ENCODE results near the gene TAS2R20.
"Not testable (repeated sequence)": the region's sequence is repeated elsewhere in the genome, so short reads cannot be mapped to it uniquely, and the experiment has no call there.

Gene TAS2R20

DNA sequence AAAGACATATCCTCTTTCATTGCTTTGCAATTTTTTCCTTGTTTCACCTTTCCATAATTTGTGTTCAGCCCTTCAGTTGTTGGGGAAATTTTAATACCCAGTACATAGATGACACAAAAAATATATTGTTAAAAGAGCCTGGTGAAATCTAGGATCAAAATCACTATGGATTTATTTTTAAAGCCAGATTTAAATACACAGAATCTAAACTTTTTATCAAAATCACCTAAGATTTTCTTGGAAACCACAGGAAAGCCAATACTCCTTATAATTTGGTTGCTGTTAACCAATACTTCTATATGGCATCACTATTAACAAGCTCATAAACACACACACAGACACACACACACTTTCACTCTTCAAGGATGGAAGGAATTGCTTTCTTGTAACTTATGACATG is at the start of gene TAS2R20:
TSS of gene TAS2R20 (minus strand) at position 101 of the 400 bp plus-strand sequence. CDS start 429 bp downstream, outside the sequence.
- Histone ChIP-seq H3K9me3 (ENCODE audit: control insufficient read depth, low read depth, low read length) (no peaks in the 10 kb centered on the region), H3K27me3 (ENCODE audit: control insufficient read depth, insufficient read depth, low read length) (no peaks in the 10 kb centered on the region), H3K4me1 (ENCODE audit: control insufficient read depth, low read depth, low read length) (no peaks in the 10 kb centered on the region), H3K36me3 (ENCODE audit: control insufficient read depth, low read depth, low read length) (no peaks in the 10 kb centered on the region), H3K27ac (ENCODE audit: low read length) (no peak within 1 kb of the TSS), H3K9ac (ENCODE audit: low read length) (no peak within 1 kb of the TSS), H3K4me3 (ENCODE audit: low read length) (no peak within 1 kb of the TSS)

DNA sequence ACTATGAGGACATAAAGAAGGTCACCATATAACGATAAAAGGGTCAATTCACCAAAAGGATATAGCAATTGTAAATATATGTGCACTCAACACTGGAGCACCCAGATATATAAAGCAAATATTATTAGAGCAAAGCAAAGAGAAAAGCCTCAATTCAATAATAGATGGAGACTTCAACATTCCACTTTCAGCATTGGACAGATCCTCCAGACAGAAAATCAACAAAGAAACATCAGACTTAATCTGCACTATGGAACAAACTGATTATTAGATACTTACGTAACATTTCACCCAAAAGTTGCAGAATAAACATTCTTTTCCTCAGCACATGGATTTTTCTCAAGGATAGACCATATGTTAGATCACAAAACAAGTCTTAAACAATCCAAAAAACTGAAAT is 43.3 kb upstream of the TAS2R20 start:
- not testable (repeated sequence) for H3K27ac ChIP-seq (ENCODE audit: low read length); H3K27me3 ChIP-seq (ENCODE audit: control insufficient read depth, insufficient read depth, low read length); H3K9me3 ChIP-seq (ENCODE audit: control insufficient read depth, low read depth, low read length); H3K4me3 ChIP-seq (ENCODE audit: low read length); H3K9ac ChIP-seq (ENCODE audit: low read length); H3K4me1 ChIP-seq (ENCODE audit: control insufficient read depth, low read depth, low read length); H3K36me3 ChIP-seq (ENCODE audit: control insufficient read depth, low read depth, low read length)

- H3K9me3 ChIP-seq (ENCODE audit: control insufficient read depth, low read depth, low read length), result no peaks in the 10 kb centered on the region
- H3K27me3 ChIP-seq (ENCODE audit: control insufficient read depth, insufficient read depth, low read length), result no peaks in the 10 kb centered on the region
- H3K27ac ChIP-seq (ENCODE audit: low read length), result no peak overlapping the region
- no peak overlapping the region for H3K4me3 ChIP-seq (ENCODE audit: low read length)
- H3K36me3 ChIP-seq (ENCODE audit: control insufficient read depth, low read depth, low read length), result no peaks in the 10 kb centered on the region
- H3K4me1 ChIP-seq (ENCODE audit: control insufficient read depth, low read depth, low read length), result no peaks in the 10 kb centered on the region
- no peak overlapping the region for H3K9ac ChIP-seq (ENCODE audit: low read length)
Observed at GRCh38 chr12:11040162-11040561, 42.1 kb upstream of the TAS2R20 start.

DNA sequence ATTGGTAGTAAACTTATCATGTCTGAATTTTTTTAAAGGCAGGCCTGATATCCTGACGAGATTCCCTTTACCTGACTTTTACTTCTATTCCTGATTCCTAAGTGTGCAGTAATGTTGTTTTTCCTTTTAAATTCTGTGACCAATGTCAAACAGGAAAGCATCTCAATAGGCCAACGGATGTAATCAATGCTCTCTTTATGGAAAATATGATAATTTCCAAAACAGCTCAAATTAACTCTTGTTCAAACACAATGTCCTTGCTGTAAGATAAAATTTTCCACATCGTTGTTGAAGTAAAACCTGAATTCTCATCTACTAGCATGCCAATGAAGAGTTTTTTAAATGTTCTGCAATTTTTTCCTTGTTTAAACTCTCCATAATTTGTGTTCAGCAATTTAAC is 41.1 kb upstream of the TAS2R20 start:
- Histone ChIP-seq H3K9me3 (ENCODE audit: control insufficient read depth, low read depth, low read length) (no peaks in the 10 kb centered on the region), H3K4me1 (ENCODE audit: control insufficient read depth, low read depth, low read length) (no peaks in the 10 kb centered on the region), H3K27me3 (ENCODE audit: control insufficient read depth, insufficient read depth, low read length) (no peaks in the 10 kb centered on the region), H3K27ac (ENCODE audit: low read length) (no peak overlapping the region), H3K9ac (ENCODE audit: low read length) (no peak overlapping the region), H3K36me3 (ENCODE audit: control insufficient read depth, low read depth, low read length) (no peaks in the 10 kb centered on the region), H3K4me3 (ENCODE audit: low read length) (no peak overlapping the region)

GRCh38 chr12:11033959-11034358 is 35.9 kb upstream of the TAS2R20 start:
- H3K27me3 ChIP-seq (ENCODE audit: control insufficient read depth, insufficient read depth, low read length); H3K4me1 ChIP-seq (ENCODE audit: control insufficient read depth, low read depth, low read length); H3K9me3 ChIP-seq (ENCODE audit: control insufficient read depth, low read depth, low read length); H3K36me3 ChIP-seq (ENCODE audit: control insufficient read depth, low read depth, low read length); H3K27ac ChIP-seq (ENCODE audit: low read length); H3K9ac ChIP-seq (ENCODE audit: low read length); H3K4me3 ChIP-seq (ENCODE audit: low read length): not testable (repeated sequence)

DNA sequence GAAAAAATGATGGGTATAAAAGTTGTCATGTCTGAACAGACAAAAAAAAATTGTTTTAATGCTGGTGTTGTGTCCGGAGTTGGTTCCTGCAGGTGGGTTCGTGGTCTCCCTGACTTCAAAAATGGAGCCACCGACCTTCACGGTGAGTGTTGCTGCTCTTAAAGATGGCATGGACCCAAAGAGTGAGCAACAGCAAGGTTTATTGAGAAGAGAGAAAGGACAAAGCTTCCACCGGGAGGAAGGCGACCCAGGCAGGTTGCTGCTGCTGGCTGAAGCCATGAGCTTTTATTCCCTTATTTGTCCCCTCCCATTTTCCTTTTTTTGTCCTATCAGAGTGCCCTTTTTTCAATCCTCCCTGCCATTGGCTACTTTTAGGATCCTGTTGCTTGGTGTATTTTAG is 33.2 kb upstream of the TAS2R20 start, which contains the start of gene TAS2R31:
TSS of gene TAS2R31 (minus strand) at position 101 of the 400 bp plus-strand sequence. CDS start at position 29, 72 bp downstream.
- Histone ChIP-seq H3K27ac (ENCODE audit: low read length) (no peak within 1 kb of the TSS), H3K27me3 (ENCODE audit: control insufficient read depth, insufficient read depth, low read length) (no peaks in the 10 kb centered on the region), H3K9me3 (ENCODE audit: control insufficient read depth, low read depth, low read length) (no peaks in the 10 kb centered on the region), H3K4me3 (ENCODE audit: low read length) (no peak within 1 kb of the TSS), H3K36me3 (ENCODE audit: control insufficient read depth, low read depth, low read length) (no peaks in the 10 kb centered on the region), H3K4me1 (ENCODE audit: control insufficient read depth, low read depth, low read length) (no peaks in the 10 kb centered on the region), H3K9ac (ENCODE audit: low read length) (no peak within 1 kb of the TSS)

GRCh38 chr12:11026118-11026517 is 28.0 kb upstream of the TAS2R20 start:
- H3K4me3 ChIP-seq (ENCODE audit: low read length), result no peak overlapping the region
- H3K36me3 ChIP-seq (ENCODE audit: control insufficient read depth, low read depth, low read length), result no peaks in the 10 kb centered on the region
- H3K9ac ChIP-seq (ENCODE audit: low read length), result no peak overlapping the region
- no peak overlapping the region for H3K27ac ChIP-seq (ENCODE audit: low read length)
- H3K27me3 ChIP-seq (ENCODE audit: control insufficient read depth, insufficient read depth, low read length), result no peaks in the 10 kb centered on the region
- no peaks in the 10 kb centered on the region for H3K9me3 ChIP-seq (ENCODE audit: control insufficient read depth, low read depth, low read length)
- no peaks in the 10 kb centered on the region for H3K4me1 ChIP-seq (ENCODE audit: control insufficient read depth, low read depth, low read length)

DNA sequence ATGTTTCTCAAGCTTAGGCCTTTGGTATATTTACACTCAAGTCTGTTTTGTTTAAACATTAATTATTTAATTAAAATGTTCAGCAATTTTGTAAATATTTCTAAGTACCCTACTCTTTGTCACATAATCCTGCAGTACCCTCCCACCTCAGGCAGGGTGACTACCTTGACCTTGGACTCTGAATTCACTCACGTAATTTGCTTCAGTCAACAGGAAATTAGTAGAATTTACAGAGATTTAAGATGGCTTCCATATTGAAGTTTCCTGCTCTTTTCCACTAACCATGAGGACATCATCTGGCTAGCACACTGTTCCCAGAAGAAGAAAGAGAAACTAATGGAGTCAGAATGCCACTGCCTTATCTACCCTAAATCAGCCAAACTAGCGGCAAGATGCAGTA is 25.3 kb upstream of the TAS2R20 start:
- Histone ChIP-seq H3K27ac (ENCODE audit: low read length) (no peak overlapping the region), H3K4me1 (ENCODE audit: control insufficient read depth, low read depth, low read length) (no peaks in the 10 kb centered on the region), H3K4me3 (ENCODE audit: low read length) (no peak overlapping the region), H3K27me3 (ENCODE audit: control insufficient read depth, insufficient read depth, low read length) (no peaks in the 10 kb centered on the region), H3K9ac (ENCODE audit: low read length) (no peak overlapping the region), H3K9me3 (ENCODE audit: control insufficient read depth, low read depth, low read length) (no peaks in the 10 kb centered on the region), H3K36me3 (ENCODE audit: control insufficient read depth, low read depth, low read length) (no peaks in the 10 kb centered on the region)

DNA sequence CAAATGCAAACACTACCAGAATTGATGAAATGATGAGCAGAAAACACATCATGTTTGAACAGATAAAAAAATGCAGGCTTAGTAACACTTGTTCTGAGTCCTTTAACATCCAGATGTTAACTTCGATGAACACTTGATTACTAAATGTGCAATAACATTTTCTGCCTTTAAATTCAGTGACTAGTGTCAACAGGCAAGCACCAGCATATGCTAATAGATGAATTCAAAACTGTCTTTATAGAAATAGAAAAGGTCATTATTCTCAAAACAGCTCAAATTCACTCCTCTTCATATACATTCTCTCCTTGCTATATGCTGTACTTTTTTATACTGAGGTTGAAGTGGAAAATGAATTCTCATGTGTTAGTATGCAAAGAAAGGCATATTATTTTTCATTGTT is 24.4 kb upstream of the TAS2R20 start, which contains the start of gene TAS2R19:
TSS of gene TAS2R19 (minus strand) at position 101 of the 400 bp plus-strand sequence. CDS start at position 52, 49 bp downstream.
- Histone ChIP-seq H3K27me3 (ENCODE audit: control insufficient read depth, insufficient read depth, low read length) (no peaks in the 10 kb centered on the region), H3K9ac (ENCODE audit: low read length) (no peak within 1 kb of the TSS), H3K27ac (ENCODE audit: low read length) (no peak within 1 kb of the TSS), H3K9me3 (ENCODE audit: control insufficient read depth, low read depth, low read length) (no peaks in the 10 kb centered on the region), H3K36me3 (ENCODE audit: control insufficient read depth, low read depth, low read length) (no peaks in the 10 kb centered on the region), H3K4me3 (ENCODE audit: low read length) (no peak within 1 kb of the TSS), H3K4me1 (ENCODE audit: control insufficient read depth, low read depth, low read length) (no peaks in the 10 kb centered on the region)

DNA sequence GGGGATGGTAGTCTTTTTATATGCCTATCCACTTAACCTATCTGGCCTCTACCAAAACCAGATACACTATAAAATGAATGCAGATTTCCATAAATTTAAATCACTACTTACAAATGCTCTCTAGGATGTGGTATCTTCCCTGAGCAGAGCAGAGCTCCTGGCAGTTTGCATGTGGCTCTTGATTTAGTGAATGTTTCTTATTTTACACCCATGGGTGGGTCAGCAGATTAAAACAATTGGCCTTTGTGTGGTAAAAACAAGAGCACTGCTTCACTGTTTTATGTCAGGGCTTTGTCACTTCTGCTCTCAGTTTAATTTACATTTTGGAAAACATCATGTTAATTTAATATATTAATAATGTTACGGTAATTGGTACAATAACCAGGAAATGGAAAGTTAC is 18.8 kb upstream of the TAS2R20 start:
- Histone ChIP-seq H3K9ac (ENCODE audit: low read length) (no peak overlapping the region), H3K36me3 (ENCODE audit: control insufficient read depth, low read depth, low read length) (no peaks in the 10 kb centered on the region), H3K27ac (ENCODE audit: low read length) (no peak overlapping the region), H3K4me3 (ENCODE audit: low read length) (no peak overlapping the region), H3K27me3 (ENCODE audit: control insufficient read depth, insufficient read depth, low read length) (no peaks in the 10 kb centered on the region), H3K9me3 (ENCODE audit: control insufficient read depth, low read depth, low read length) (no peaks in the 10 kb centered on the region), H3K4me1 (ENCODE audit: control insufficient read depth, low read depth, low read length) (no peaks in the 10 kb centered on the region)

GRCh38 chr12:11015775-11016430 is 17.8 kb upstream of the TAS2R20 start:
- no peaks in the 10 kb centered on the region for H3K4me1 ChIP-seq (ENCODE audit: control insufficient read depth, low read depth, low read length)
- H3K27ac ChIP-seq (ENCODE audit: low read length), result no peak overlapping the region
- H3K36me3 ChIP-seq (ENCODE audit: control insufficient read depth, low read depth, low read length), result no peaks in the 10 kb centered on the region
- no peak overlapping the region for H3K9ac ChIP-seq (ENCODE audit: low read length)
- no peaks in the 10 kb centered on the region for H3K27me3 ChIP-seq (ENCODE audit: control insufficient read depth, insufficient read depth, low read length)
- H3K4me3 ChIP-seq (ENCODE audit: low read length), result no peak overlapping the region
- H3K9me3 ChIP-seq (ENCODE audit: control insufficient read depth, low read depth, low read length), result no peaks in the 10 kb centered on the region

GRCh38 chr12:11014234-11014633 is 16.1 kb upstream of the TAS2R20 start:
- Histone ChIP-seq H3K4me1 (ENCODE audit: control insufficient read depth, low read depth, low read length) (no peaks in the 10 kb centered on the region), H3K9me3 (ENCODE audit: control insufficient read depth, low read depth, low read length) (no peaks in the 10 kb centered on the region), H3K27me3 (ENCODE audit: control insufficient read depth, insufficient read depth, low read length) (no peaks in the 10 kb centered on the region), H3K27ac (ENCODE audit: low read length) (no peak overlapping the region), H3K9ac (ENCODE audit: low read length) (no peak overlapping the region), H3K4me3 (ENCODE audit: low read length) (no peak overlapping the region), H3K36me3 (ENCODE audit: control insufficient read depth, low read depth, low read length) (no peaks in the 10 kb centered on the region)

Data from iPS-18a (cell line).